GM18951 (cell line): ENCODE measurements around the gene KIAA1217.

Experiments used
- POLR2A ChIP-seq: IDR thresholded peaks from 4 replicates; pipeline ENCODE4 v1.6.1; 2011; ENCODE audit warnings: mild to moderate bottlenecking; ENCODE audit not compliant: insufficient read length, insufficient read depth; ENCODE audit errors: extremely low read depth
- in situ Hi-C: fragments of 300-500 bp; cut with MboI; formaldehyde crosslinking; loops from one replicate; pipeline ENCODE4 v1.12.0; 2022; ENCODE audit warnings: low sequenced_read_pairs, mixed read lengths, inconsistent platforms; ENCODE audit not compliant: unreplicated experiment

Gene KIAA1217

GRCh38 chr10:24202181-24202570 lies 6.8 kb upstream of the KIAA1217 start:
- in situ Hi-C loops: no loop called here
- no peak for TF ChIP-seq POLR2A

GRCh38 chr10:24205821-24206220 lies 3.1 kb upstream of the KIAA1217 start:
- in situ Hi-C loops: no loop called here
- TF ChIP-seq POLR2A: no peak

DNA sequence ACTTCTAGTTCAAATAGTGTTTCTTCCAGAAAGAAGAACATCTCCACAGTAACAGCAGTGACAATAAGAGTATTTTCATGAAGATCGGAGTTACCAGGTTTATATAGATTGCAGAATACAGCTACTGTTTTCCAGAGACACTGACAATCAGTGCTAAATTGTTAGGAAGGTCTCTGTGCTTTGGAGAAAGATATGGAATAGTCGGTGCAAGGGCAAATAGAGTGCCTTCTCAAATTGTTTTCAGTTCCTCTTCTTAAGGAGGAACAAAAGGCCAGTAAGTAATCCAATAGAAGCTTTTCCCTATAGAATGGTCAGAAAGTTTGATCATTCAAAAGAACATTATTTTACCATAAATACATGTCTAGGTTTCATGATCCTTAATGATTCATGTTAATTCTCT lies 2.6 kb upstream of the KIAA1217 start:
- in situ Hi-C loops: no loop called here
- no peak for TF ChIP-seq POLR2A

GRCh38 chr10:24206926-24207325 lies 2.0 kb upstream of the KIAA1217 start:
- in situ Hi-C loops: no loop called here

DNA sequence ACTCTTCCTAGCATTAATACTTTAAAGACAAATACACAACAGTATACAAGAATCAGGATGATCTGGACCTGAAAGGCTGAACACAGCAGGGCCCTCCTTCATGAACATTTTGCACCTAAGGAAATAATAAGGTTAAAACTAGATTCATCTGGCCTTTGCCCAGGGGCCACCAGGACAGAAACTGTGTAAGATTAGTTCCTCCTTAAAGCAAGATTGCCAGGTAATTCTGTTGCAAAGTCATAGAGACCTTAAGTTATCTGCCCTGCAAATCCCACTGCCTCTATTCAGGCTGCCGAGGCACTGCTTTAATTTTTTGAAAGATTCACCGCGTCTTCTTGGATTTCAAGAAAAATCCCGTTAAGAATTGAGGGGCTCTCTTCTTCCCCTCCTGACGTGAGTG lies 1.6 kb upstream of the KIAA1217 start:
- in situ Hi-C loops: no loop called here
- no peak for TF ChIP-seq POLR2A

More at GRCh38 chr10:24206926-24207325, 2.0 kb upstream of the KIAA1217 start:
- TF ChIP-seq POLR2A: no peak

- in situ Hi-C loops: no loop called here
- TF ChIP-seq POLR2A: no peak
These were observed 942 bp upstream of the KIAA1217 start for GRCh38 chr10:24207781-24208611.

DNA sequence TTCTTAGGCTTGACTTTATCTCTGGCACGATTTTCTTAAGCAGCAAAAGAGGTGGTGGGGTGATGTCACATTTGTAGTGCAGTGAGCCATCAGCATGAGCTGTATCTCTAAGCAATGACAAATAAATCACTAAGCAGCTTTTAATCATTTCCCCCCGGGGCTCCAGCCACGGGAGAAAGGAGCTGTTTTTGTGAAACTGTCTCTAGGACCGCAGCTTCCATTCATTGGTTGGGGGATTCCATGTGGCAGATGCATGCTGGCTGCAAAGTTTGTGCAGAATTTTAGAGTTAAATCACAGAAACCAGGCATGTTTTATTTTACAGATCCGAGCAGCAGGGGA lies 464 bp downstream of the KIAA1217 start:
- TF ChIP-seq POLR2A: no peak
- in situ Hi-C loops: no loop called here

GRCh38 chr10:24209946-24210491 lies 1.1 kb downstream of the KIAA1217 start:
- in situ Hi-C loops: no loop called here
- no peak for TF ChIP-seq POLR2A

DNA sequence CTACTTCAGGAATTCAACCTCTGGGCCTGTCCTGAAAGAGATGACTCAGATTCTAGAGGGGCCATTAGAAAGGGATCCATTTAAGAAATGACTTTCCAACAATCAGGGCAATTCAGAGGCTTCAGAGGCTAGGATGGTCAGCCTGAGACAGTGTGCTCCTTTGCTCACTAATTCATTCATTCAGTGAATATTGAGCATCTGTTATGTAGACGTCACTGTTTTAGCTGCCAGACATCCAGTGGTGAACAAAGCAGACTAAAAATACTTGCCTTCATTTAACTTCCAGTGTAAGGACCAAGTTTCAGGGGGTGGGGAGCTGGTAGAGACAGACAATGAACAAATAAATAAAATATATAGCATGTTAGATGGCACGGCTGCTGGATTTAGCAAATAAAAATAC lies 1.6 kb downstream of the KIAA1217 start:
- in situ Hi-C loops: no loop called here
- TF ChIP-seq POLR2A: no peak

- no peak for TF ChIP-seq POLR2A
- in situ Hi-C loops: no loop called here
These were observed 4.3 kb downstream of the KIAA1217 start for GRCh38 chr10:24213266-24213665.

GRCh38 chr10:24213881-24214280 lies 4.9 kb downstream of the KIAA1217 start:
- no peak for TF ChIP-seq POLR2A

DNA sequence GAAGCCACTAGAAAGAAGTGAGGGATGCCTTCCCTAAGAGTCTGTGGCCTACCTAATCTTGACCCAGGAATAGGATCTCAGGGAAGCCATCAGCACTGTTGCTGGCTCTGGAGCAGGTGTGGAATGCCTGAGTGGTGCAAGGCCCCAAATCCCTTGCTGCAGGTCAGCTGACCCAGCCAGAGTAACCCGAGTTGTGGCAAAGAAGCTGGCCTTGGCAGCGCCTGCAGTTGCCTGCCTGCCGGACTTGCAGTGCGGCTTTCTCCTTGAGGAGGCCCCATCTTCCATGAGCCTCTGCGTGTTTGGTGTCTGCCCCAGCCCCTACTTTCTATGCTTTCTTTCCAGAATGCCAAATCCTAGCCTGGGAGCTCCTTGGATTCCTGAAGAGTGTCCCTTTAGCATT lies 5.8 kb downstream of the KIAA1217 start:
- no peak for TF ChIP-seq POLR2A
- in situ Hi-C loops: no loop called here

More at GRCh38 chr10:24213881-24214280, 4.9 kb downstream of the KIAA1217 start:
- in situ Hi-C loops: no loop called here

DNA sequence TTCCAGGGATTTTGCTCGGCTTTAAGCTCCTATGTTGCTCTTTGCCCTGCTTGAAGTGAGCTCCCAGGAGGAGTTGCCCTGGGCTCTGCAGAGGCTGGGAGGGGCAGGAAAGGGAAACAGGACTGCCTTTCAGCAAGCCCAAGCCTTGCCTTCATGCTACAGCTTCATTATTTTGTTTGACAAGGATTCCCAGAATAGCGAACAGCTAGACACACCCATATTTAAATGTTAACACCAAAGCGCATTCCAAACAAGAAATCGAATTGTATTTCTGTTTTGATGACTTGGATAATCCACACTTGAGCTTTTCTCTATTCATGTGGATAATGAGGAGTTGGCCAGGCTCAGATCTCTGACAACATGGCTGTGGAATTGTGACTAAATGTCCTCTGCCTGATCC lies 6.3 kb downstream of the KIAA1217 start:
- TF ChIP-seq POLR2A: no peak
- in situ Hi-C loops: no loop called here

- in situ Hi-C loops: no loop called here
- no peak for TF ChIP-seq POLR2A
These were observed 6.7 kb downstream of the KIAA1217 start for GRCh38 chr10:24215603-24216002.

DNA sequence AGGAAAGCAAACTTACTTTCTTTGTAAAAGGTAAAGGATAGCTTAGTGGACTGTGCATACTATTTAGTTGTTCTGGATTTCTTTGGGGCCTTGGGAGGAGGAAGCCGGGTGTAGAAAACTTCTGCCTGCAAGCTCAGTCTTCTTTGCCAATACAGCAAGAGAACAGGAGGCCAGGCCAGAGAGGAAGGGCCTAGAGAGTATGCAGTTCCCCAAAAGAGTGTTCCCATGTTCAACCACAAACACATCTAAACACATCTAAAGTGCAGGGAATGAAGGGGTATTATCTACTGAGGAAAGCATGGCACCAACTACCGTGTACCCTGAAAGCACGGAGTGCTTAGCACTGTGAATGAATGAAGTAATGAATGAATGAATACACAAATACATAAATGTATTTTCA lies 11.0 kb downstream of the KIAA1217 start:
- in situ Hi-C loops: no loop called here
- no peak for TF ChIP-seq POLR2A

DNA sequence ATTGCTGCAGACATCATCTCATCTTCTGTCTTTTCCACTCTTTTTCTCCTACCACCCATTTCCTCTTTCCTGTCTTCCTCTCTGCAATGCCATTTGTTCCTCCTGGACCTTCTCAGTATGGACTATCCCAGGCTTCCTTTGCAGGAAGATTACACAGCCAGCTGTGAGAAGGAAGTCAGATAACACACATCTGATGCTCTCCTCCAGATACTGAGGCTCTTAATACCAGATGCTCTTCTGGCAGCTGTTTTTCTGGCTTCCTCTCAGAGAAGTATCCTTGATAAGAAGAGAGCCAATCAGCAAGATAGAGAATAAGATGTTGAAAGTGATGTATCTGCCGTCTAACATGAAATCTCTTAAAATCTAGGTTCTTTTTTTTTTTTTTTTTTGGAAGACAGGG lies 14.4 kb downstream of the KIAA1217 start:
- in situ Hi-C loops: no loop called here
- TF ChIP-seq POLR2A: no peak
